DND-41 (cell line): ENCODE data around the gene HOATZ.

Source experiments
- EZH2 ChIP-seq: IDR thresholded peaks from 3 replicates; pipeline ENCODE4 v1.6.1; 2012; ENCODE audit warnings: borderline replicate concordance, low read depth, mild to moderate bottlenecking, moderate library complexity, low read length, inconsistent platforms; ENCODE audit not compliant: severe bottlenecking
- TF ChIP-seq, protein P1 (sequence below): IDR thresholded peaks from 2 replicates; pipeline ENCODE4 v1.5.1; 2012; ENCODE audit warnings: borderline replicate concordance, low read length, moderate library complexity, mild to moderate bottlenecking; ENCODE audit not compliant: poor library complexity, severe bottlenecking; ENCODE audit errors: extremely low read depth

GRCh38 chr11:111549869-111550203 lies 35.3 kb downstream of the HOATZ start:
- TF ChIP-seq, protein P1, sequence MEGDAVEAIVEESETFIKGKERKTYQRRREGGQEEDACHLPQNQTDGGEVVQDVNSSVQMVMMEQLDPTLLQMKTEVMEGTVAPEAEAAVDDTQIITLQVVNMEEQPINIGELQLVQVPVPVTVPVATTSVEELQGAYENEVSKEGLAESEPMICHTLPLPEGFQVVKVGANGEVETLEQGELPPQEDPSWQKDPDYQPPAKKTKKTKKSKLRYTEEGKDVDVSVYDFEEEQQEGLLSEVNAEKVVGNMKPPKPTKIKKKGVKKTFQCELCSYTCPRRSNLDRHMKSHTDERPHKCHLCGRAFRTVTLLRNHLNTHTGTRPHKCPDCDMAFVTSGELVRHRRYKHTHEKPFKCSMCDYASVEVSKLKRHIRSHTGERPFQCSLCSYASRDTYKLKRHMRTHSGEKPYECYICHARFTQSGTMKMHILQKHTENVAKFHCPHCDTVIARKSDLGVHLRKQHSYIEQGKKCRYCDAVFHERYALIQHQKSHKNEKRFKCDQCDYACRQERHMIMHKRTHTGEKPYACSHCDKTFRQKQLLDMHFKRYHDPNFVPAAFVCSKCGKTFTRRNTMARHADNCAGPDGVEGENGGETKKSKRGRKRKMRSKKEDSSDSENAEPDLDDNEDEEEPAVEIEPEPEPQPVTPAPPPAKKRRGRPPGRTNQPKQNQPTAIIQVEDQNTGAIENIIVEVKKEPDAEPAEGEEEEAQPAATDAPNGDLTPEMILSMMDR: no peak
- TF ChIP-seq EZH2: no peak
